ES-I3 (cell line): ENCODE data around the gene MMP12.
A peak's percentile ranks its signal among the peaks of the same experiment; 100 is the strongest.
"Not testable (repeated sequence)": the region's sequence is repeated elsewhere in the genome, so short reads cannot be mapped to it uniquely, and the experiment has no call there.

Source experiments
- H3K36me3 ChIP-seq: 2 replicates; pipeline ENCODE4 v1.6.1; 2013; ENCODE audit warnings: mild to moderate bottlenecking, low read length, control low read depth, moderate library complexity; ENCODE audit not compliant: insufficient read depth
- H3K4me1 ChIP-seq: 2 replicates; pipeline ENCODE4 v1.6.1; 2013; ENCODE audit warnings: mild to moderate bottlenecking, control low read depth, low read length; ENCODE audit not compliant: insufficient read depth
- H3K9ac ChIP-seq: 2 replicates; pipeline ENCODE4 v1.6.1; 2013; ENCODE audit warnings: low read depth, mild to moderate bottlenecking, low read length, moderate library complexity
- H3K9me3 ChIP-seq: 2 replicates; pipeline ENCODE4 v1.6.1; 2013; ENCODE audit warnings: mild to moderate bottlenecking, low read length, moderate library complexity; ENCODE audit not compliant: control insufficient read depth, insufficient read depth

The MMP12 gene

GRCh38 chr11:102874852-102875251, at the start of gene MMP12:
TSS of gene MMP12 (minus strand) at chr11:102874982. CDS start at chr11:102874937, 45 bp downstream.
- Histone ChIP-seq H3K36me3 (no peaks in the 10 kb centered on the region), H3K9ac (no peak within 1 kb of the TSS)

GRCh38 chr11:102921587-102922220, 46.9 kb upstream of the MMP12 start:
- no peak overlapping the region for H3K9ac ChIP-seq
- no peaks in the 10 kb centered on the region for H3K9me3 ChIP-seq
- H3K36me3 ChIP-seq, result no peaks in the 10 kb centered on the region
- no peaks in the 10 kb centered on the region; the same call in 1 of the 2 replicates for H3K4me1 ChIP-seq

More at GRCh38 chr11:102874852-102875251, at the start of gene MMP12:
- Histone ChIP-seq H3K4me1 (no peaks in the 10 kb centered on the region; the same call in 1 of the 2 replicates), H3K9me3 (no peaks in the 10 kb centered on the region)

GRCh38 chr11:102920118-102920684, 45.4 kb upstream of the MMP12 start:
- H3K9ac ChIP-seq, result no peak overlapping the region
- H3K4me1 ChIP-seq, result no peaks in the 10 kb centered on the region; the same call in 1 of the 2 replicates
- H3K9me3 ChIP-seq, result no peaks in the 10 kb centered on the region
- H3K36me3 ChIP-seq, result no peaks in the 10 kb centered on the region

- no peaks in the 10 kb centered on the region for H3K36me3 ChIP-seq
- H3K9ac ChIP-seq, result no peak overlapping the region
- peaks cover 16% of the 10 kb centered on the region; the same call in 1 of the 2 replicates for H3K4me1 ChIP-seq
- H3K9me3 ChIP-seq, result no peaks in the 10 kb centered on the region
These were observed 40.2 kb upstream of the MMP12 start for GRCh38 chr11:102915044-102915375.

- no peak overlapping the region for H3K9ac ChIP-seq
- no peaks in the 10 kb centered on the region for H3K9me3 ChIP-seq
- peaks cover 16% of the 10 kb centered on the region; the same call in 1 of the 2 replicates for H3K4me1 ChIP-seq
- H3K36me3 ChIP-seq, result no peaks in the 10 kb centered on the region
These were observed 39.7 kb upstream of the MMP12 start for GRCh38 chr11:102914238-102915043.

GRCh38 chr11:102912482-102912830, 37.7 kb upstream of the MMP12 start:
- H3K4me1 ChIP-seq, result peaks cover 16% of the 10 kb centered on the region; the same call in 1 of the 2 replicates
- no peaks in the 10 kb centered on the region for H3K36me3 ChIP-seq
- no peak overlapping the region for H3K9ac ChIP-seq

GRCh38 chr11:102911758-102912481, 37.1 kb upstream of the MMP12 start:
- Histone ChIP-seq H3K4me1 (peaks cover 16% of the 10 kb centered on the region; the same call in 1 of the 2 replicates), H3K9ac (peak overlapping the region; percentile 14; the same call in 1 of the 2 replicates), H3K9me3 (no peaks in the 10 kb centered on the region), H3K36me3 (no peaks in the 10 kb centered on the region)

More at GRCh38 chr11:102912482-102912830, 37.7 kb upstream of the MMP12 start:
- H3K9me3 ChIP-seq, result no peaks in the 10 kb centered on the region

- H3K9ac ChIP-seq, H3K36me3 ChIP-seq, H3K9me3 ChIP-seq, H3K4me1 ChIP-seq: not testable (repeated sequence)
These were observed 31.1 kb upstream of the MMP12 start for GRCh38 chr11:102905848-102906247.

- not testable (repeated sequence) for H3K36me3 ChIP-seq, H3K4me1 ChIP-seq, H3K9ac ChIP-seq, H3K9me3 ChIP-seq
These were observed 29.1 kb upstream of the MMP12 start for GRCh38 chr11:102903895-102904294.

GRCh38 chr11:102900346-102900745, 25.6 kb upstream of the MMP12 start:
- no peak overlapping the region for H3K9ac ChIP-seq
- H3K4me1 ChIP-seq, result peaks cover 6% of the 10 kb centered on the region; the same call in 1 of the 2 replicates
- H3K36me3 ChIP-seq, result no peaks in the 10 kb centered on the region
- H3K9me3 ChIP-seq, result no peaks in the 10 kb centered on the region

GRCh38 chr11:102891736-102892135, 17.0 kb upstream of the MMP12 start:
- H3K9me3 ChIP-seq, result no peaks in the 10 kb centered on the region
- no peaks in the 10 kb centered on the region for H3K4me1 ChIP-seq
- no peak overlapping the region for H3K9ac ChIP-seq
- H3K36me3 ChIP-seq, result no peaks in the 10 kb centered on the region

- Histone ChIP-seq H3K9me3 (no peaks in the 10 kb centered on the region), H3K4me1 (no peaks in the 10 kb centered on the region), H3K36me3 (no peaks in the 10 kb centered on the region), H3K9ac (no peak overlapping the region)
These were observed 12.2 kb upstream of the MMP12 start for GRCh38 chr11:102886999-102887398.

- no peak overlapping the region for H3K9ac ChIP-seq
- H3K9me3 ChIP-seq, result no peaks in the 10 kb centered on the region
- H3K36me3 ChIP-seq, result no peaks in the 10 kb centered on the region
- no peaks in the 10 kb centered on the region for H3K4me1 ChIP-seq
These were observed 8.4 kb upstream of the MMP12 start for GRCh38 chr11:102883141-102883540.

GRCh38 chr11:102882389-102883024, 7.7 kb upstream of the MMP12 start:
- no peaks in the 10 kb centered on the region for H3K4me1 ChIP-seq
- H3K36me3 ChIP-seq, result no peaks in the 10 kb centered on the region
- no peak overlapping the region for H3K9ac ChIP-seq
- H3K9me3 ChIP-seq, result no peaks in the 10 kb centered on the region
